GM15510 (cell line): Measurements from ENCODE around the gene GNB1L.

Experiments
- POLR2A ChIP-seq: IDR thresholded peaks from 3 replicates; pipeline ENCODE4 v1.6.1; 2011; ENCODE audit warnings: borderline replicate concordance; ENCODE audit not compliant: insufficient read length; ENCODE audit errors: extremely low read depth

GNB1L gene

DNA sequence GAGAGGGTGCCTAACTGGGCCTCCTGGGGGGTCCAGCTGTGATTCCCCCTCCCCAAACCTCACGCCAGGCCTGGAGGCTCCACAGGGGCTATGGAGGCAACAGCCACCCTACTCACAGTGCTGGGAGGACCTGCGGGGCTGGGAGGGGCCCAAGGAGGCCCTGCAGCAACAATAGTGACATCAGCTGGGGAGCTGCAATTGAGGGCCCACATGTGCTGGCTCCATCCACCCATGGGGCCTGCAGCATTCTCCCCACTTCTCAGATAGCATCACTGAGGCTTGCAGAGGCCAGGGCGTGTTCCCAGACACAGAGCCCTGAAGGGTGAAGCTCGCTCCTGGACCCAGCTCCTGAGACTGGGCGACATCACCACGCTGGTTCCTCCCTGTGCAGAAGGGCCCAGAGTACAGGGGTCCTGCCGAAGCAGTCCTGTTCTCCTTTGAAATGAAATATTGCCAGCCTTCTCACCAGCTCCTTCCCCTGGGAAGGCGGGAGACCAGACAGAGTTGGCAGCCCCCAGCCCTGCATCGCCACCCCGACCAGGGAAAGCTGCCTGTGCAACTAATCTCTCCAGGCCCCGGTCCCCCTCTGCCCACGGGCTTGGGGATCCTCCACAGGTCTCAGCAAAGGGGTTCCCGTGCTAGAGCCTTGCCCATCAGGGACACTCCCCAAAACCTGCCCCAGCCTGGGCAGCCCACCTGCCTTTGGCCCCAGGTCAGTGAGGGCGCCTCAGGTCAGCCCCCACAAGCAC, 103.0 kb downstream of the GNB1L start:
- TF ChIP-seq POLR2A = no peak

DNA sequence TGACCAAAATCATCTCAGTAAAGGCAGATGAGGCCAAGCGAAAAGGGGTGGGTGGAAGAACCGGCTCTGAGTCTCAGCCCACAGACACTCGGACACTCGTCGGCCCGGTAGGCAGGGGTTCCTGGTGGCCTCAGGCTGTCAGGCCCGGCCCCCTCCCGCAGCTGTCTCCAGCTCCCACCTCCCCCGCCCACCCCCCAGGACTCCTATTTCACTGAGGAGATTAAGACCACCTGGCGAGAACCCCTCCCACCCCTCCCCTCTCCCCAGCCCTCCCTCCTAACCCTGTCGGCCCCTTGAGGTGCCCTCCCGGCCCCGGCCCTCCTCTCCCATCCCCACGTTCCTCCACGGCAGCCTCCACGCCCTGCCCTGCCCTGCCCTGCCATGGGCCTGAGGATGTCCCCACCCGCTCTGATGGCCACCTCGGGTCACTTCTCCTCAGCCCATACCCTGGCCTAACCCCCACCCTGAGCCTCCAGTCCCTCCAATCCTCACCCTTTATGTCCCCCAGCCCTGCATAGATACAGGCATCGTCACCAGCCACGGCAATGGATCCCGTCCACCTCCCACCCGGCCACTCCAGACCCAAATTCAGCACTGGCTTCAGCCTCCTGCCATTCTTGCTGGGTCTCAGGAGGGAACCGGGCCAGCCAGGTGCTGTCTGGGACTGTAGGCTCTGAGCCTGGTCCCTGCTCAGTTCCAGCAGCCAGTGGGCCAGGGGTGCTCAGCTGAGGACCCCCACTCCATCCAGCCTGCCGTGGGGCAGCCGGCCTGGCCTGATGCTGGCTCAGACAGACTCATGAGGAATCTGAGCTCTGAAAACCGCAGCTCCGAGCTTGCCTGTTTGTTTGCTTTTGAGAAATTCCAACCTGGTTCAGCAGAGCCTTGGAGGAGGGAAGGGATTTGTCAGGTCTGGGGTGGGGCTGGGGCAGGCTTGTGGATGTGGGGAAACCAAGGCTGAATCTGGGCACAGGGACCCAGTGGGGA, 103.9 kb downstream of the GNB1L start:
- TF ChIP-seq POLR2A = no peak

DNA sequence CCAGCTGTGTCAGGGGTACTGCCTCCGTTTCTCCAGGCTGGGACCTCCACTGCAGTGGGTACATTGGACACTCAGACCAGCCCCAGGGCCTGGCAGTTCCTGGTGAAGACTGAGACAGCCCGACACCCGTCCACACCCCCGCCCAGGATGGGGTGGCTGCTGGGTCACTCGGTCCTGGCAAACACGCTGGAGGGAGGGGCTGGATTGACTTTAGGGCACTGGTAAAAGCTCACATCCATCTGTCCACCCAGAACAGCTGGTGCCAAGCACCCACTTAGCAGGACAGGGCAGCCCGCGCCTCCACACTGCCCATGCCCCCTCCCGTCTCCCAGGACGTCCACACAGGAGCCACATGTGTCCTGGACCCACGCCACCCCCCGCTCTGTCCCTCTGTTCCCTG, 104.8 kb downstream of the GNB1L start:
- no peak for TF ChIP-seq POLR2A

DNA sequence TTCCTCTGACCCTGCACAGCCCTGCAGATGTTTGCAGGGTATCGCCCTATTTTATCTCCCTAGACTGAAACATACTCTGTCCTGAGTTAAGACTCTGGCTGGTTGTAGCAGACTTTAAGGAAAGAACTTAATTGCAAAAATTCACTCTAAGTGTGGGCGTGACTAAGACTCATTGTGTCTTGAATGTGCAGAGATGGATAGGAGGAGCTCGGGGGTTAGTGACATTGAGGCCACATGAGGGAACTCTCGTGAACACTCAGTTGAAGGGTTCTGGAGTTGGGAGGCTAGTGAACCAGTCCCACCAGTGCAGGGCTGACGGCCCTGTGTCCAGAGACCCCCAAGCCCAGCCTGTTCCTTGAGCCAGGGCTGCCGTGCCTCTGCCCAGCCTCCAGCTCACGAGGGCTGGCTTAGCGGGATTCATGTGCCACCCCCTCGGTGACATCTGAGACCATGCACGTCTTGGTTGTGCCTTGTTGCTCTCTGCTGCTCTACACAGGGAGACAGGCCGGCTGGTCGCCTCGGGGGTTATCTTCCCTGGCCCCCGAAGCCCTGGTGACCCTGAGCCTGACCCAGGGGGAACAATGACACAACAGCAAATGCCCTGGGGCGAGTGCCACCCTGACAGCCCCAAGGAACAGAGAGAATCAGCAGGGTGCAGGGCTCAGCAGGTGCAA, 105.5 kb downstream of the GNB1L start:
- no peak for TF ChIP-seq POLR2A

DNA sequence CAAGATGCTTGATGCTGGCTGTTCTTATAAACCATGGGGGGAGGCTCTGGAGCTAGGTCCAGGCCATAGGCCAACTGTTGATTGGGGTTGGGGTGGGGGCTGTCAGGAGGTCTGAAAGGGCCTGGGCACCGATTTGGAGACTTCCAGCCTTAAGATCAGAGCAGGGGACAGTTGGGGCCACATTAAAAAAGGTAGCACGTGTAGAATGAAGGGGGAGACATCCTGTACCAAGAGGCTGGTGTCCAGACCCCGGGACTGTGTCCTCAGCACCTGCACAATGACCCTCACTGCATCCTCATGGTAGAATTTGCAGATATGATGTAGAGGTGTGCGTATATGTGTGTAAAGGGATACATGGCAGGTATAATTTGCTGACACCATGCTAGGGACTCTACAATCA, 106.5 kb downstream of the GNB1L start:
- TF ChIP-seq POLR2A = no peak

DNA sequence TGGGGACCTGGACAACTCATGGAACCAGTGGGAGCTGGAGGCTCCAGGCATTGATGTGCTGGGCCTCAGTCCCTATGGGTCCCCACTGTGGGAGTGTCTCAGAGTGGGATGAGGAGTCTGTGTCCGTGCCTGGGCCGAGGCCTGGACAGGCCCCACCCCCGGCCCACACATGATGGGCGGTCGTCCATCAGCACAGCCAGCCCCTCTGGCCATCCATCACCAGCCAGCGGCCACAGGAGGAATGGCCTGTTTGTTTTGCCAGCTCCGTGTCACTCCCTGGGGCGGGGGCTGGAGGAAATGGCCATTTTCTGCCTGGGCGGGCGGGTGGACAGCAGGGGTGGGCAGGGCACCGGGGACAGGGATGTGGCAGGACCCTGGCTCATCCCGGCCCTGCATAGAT, 107.1 kb downstream of the GNB1L start:
- no peak for TF ChIP-seq POLR2A

DNA sequence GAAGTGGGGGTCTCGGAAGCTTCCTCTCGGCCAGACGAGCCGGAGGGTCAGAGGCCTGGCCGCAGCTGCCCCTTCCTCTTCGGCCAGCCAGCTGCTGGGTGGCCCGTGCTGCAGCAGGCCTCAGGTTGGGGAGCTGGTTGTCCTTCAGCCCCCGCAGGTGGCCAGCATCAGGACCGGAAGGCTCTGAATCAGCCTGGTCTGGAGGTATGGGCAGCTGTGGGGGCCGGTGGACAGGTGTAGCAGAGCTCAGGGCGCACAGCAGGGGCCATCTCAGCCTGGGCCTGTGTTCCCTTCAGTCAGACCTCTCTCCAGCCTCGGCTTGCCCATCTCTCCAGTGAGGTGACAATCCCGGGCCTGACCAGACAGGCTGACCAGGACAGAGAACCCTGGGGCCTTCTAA, 107.9 kb downstream of the GNB1L start:
- no peak for TF ChIP-seq POLR2A

DNA sequence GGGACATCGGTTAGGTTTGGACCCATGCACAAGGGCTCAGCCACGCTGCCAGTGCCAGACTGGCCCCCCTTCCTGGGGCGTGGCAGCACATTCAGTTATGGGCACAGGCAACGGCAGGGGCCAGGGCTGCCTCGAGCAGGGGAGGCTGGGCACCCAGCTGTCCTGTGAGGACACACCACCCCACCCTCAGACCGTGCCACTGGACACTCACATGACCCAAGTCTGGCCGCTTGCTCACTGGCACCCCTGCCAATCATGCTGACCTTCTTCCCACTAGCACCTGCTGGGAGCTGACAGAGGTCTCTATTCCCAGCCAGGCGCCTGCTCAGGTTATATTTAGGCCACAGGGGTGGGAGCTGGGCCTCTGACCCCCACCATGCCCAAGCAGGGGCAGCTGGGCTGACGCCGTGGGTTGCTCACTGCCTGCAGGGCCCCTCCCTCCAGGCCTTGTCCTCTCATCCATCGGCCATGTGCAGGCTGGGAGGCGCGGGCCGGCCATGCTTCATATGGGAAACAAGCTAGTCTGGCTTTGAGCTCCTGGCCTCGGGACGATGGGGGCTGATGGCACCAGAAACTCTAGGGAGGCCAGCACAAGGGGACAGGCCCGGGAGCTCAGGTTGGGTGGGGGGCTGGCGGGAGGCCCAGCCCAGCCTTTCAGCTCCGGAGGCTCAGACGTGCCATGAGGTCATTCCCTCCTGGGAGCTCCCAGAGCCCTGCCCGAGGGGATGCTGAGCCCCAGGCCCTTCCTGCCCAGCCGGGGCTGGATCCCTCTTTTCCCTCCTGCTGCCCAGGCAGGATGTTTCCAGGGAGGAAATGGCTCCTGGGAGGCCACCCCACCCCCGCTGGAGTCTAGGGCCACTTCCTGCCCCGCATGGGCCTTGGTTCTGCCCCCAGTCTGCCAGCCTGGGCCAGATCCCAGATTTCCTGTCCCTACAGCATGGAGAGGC, 109.2 kb downstream of the GNB1L start:
- TF ChIP-seq POLR2A = no peak

DNA sequence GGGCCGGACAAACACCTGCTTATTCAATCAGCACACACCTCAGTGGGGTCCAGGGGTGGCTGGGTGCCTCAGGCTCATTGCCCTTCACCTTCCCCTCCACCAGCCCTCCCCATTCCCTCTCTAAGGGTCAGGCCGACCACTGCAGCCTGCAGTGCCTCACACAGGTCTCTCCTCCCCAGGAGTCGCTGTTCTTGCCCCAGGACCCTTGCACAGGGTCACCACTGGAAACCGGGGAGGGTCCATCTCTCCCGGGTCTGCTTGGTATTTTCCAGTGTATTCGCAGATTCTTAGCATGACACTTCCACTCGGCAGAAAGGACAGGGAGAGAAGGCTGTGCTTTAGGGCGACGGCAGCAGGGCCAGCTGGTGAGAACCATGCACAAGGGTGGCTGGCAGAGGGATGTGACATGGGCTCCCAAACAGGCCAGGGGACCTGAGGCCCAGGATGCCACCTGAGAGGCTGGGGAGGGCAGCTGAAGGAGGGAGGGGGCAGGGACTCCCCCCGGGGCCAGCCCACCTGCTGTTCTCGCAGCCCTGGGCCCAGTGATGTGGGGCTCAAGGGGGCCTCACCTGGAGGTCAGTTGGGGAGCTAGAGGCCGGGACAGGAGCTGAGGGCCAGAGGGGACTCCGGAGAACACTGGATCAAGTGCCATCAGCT, 110.2 kb downstream of the GNB1L start:
- no peak for TF ChIP-seq POLR2A

DNA sequence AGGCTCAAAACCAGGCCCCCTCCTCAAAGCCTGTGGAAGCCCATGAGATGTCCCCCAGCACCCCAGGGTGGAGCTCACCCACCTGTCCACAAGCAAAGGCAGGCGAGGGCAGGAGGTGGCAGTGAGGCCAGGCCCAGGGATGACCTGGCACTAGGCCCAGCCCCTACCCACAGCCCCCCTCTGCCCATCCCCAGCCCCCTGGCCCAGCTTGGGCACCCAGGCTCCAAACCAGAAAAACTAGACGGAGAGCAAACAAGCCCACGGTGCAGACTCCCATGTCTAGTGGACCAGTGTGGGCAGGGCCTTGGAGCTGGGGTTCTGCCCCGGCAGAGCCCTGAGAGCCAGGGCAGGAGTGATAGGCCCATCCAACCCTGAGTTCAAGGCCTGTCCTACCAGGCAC, 111.0 kb downstream of the GNB1L start:
- TF ChIP-seq POLR2A = no peak

DNA sequence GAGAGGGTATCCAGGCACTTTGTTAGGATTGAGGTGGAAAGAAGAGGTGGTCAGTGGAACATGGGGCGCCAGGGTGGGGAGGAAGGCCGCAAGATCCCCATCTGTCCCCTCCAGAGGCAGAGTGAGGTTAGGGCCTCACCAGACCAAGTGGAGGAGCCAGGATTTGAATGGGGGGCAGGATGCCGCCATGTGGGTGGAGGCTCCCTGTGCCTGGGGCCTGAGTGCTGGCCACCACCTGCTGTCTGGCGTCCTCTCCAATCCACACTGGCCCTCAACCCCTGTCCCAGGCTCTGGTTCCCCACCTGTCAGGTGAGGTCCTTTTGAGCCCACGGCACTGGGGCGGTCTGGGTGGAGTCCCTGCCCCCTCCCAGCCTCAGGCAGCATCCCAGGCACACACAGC, 111.6 kb downstream of the GNB1L start:
- TF ChIP-seq POLR2A = no peak

DNA sequence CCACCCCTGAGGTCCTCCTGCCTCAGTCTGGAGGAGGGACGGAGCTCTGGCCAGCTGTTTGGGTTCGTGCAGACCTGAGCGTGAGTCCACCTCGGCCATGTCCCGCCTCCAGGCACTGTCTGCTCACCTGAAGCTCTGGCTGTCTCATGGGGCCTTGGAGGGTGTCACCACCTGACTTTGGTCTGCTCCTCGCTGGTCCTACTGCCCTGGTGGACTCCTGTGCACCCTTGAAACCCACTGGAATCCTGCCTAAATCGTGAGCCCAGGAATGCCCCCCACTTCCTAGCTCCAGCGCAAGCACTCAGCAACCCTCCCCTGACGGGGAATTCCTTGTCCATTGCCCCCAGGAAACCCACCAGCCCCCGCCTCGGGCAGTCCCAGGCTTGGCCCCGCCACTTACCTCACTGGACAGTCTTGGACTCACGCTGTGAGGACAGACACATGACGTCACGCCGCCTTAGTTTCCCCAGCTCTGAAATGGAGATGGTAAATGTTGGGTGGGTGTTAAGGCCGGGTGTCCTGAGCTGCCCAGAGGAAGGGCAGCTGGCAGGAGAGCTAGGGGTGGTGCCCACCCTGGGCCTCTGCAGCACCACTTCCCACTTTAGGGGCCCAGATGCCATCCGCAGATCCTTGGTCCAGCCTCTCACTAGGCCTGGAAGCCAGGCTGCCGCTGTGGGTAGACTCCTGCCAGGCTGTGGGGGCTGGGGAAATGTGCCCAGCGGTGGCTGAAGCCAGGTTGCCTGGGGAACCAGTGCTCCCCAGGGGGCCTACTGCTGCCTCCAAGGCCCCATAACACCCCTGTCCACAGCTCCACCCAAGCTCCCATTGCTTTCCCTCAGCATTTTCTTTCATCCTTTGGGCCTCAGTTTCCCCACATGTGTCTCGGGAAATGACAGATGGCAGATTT, 112.3 kb downstream of the GNB1L start:
- no peak for TF ChIP-seq POLR2A

DNA sequence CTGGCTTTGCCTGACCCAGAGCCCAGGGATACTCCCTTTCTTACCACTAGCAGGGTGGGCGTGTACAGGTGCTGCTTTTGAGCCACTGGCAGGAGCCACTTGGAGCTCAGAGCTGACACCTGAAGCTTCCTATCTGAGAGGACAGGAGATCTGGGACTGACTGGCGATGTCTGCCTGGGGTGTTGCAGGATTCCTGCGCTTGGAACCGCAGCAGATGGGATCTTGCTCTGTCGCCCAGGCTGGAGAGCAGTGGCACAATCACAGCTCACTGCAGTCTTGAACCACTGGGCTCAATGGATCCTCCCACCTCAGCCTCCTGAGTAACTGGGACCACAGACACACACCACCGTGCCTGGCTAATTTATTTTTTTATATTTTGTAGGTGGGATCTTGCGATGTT, 113.6 kb downstream of the GNB1L start:
- TF ChIP-seq POLR2A = no peak

DNA sequence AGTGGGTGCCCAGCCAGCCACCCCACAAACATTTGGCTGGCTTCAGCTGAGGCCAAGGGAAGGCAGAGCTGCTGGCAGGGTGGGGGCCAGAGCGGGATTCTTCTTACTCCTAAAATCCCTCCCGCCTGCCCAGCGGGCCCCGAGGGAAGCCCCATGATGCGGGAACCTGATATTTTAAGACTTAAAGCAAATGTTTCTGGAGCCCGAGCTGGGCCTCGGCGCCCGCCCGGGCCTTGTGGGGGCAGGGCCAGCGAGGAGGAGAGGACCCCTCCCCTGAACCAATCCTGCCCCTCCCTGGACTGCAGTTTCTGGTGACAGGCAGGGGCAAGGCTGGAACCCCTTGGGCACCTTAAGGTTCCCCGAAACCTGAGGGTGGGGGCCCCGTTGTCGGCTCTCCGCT, 114.1 kb downstream of the GNB1L start:
- no peak for TF ChIP-seq POLR2A
